VCaP (cell line): ENCODE results near the gene KCNK2.
A peak's percentile ranks its signal among the peaks of the same experiment; 100 is the strongest.

Source experiments
- H3K27ac ChIP-seq: fragments of 450-650 bp; 2 replicates; pipeline ENCODE4 v1.5.1; 2017
- TF ChIP-seq, protein P1 (sequence below): fragments of 450-650 bp; conservative IDR thresholded peaks from 2 replicates; pipeline ENCODE4 v1.5.1; 2017; ENCODE audit warnings: mild to moderate bottlenecking, moderate library complexity

Gene KCNK2

DNA sequence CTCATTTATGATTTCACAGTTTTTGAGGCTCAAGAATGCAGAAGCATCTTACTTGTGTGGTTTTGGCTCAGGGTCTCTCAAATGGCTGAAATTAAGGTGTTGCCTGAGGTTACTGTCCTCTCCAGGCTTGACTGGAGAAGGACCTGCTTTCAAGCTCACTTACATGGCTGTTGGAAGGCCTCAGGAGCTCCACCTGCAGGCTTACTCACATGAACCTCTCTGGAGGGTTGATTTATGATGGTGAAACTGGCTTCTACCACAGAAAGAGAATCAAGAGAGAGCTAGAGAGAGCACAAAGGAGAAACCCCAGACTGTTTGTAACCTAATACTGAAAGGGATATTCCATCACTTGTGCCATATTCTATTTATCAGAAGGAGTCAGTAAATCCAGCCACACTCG, 6.2 kb upstream of the KCNK2 start:
- no peak overlapping the region for H3K27ac ChIP-seq
- TF ChIP-seq, protein P1, sequence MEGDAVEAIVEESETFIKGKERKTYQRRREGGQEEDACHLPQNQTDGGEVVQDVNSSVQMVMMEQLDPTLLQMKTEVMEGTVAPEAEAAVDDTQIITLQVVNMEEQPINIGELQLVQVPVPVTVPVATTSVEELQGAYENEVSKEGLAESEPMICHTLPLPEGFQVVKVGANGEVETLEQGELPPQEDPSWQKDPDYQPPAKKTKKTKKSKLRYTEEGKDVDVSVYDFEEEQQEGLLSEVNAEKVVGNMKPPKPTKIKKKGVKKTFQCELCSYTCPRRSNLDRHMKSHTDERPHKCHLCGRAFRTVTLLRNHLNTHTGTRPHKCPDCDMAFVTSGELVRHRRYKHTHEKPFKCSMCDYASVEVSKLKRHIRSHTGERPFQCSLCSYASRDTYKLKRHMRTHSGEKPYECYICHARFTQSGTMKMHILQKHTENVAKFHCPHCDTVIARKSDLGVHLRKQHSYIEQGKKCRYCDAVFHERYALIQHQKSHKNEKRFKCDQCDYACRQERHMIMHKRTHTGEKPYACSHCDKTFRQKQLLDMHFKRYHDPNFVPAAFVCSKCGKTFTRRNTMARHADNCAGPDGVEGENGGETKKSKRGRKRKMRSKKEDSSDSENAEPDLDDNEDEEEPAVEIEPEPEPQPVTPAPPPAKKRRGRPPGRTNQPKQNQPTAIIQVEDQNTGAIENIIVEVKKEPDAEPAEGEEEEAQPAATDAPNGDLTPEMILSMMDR = peak; percentile 62

- no peak overlapping the region for H3K27ac ChIP-seq
- TF ChIP-seq, protein P1 = no peak
These were observed 3.1 kb upstream of the KCNK2 start for GRCh38 chr1:215079456-215079855.

- TF ChIP-seq, protein P1 = no peak
- no peak overlapping the region for H3K27ac ChIP-seq
These were observed 641 bp upstream of the KCNK2 start for GRCh38 chr1:215081661-215082531.

DNA sequence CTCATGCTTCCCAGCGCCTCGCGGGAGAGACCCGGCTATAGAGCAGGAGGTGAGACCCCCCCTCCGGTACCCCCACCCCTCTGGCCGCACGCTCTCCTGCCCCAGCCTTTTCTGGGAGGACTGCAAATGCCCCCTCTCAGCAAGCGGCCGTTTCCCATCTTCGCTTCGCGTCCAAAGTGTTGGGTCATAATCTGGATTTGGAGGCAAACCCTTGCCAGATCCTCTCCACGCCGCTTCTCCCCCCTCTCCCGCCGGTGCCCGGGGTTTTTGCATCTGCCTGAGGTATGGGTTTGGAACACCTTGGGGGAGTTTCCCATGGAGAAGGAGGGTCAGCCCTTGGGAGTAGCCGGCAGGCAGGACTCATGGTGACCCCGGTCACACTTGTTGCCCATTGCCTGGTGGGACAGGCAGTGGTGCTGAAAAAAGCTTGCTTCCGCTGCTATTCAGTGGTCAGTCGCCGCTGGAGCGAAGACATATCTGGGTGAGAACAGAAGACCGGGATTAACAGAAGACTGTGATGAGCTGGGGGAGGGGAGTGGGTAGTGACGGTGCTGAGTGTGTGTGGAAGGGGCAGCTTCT, 935 bp downstream of the KCNK2 start:
- TF ChIP-seq, protein P1 = no peak
- H3K27ac ChIP-seq = no peak overlapping the region

GRCh38 chr1:215084621-215085020, 2.1 kb downstream of the KCNK2 start:
- H3K27ac ChIP-seq = no peak overlapping the region
- TF ChIP-seq, protein P1 = no peak

GRCh38 chr1:215087603-215088002, 5.1 kb downstream of the KCNK2 start:
- no peak overlapping the region for H3K27ac ChIP-seq
- TF ChIP-seq, protein P1 = no peak

DNA sequence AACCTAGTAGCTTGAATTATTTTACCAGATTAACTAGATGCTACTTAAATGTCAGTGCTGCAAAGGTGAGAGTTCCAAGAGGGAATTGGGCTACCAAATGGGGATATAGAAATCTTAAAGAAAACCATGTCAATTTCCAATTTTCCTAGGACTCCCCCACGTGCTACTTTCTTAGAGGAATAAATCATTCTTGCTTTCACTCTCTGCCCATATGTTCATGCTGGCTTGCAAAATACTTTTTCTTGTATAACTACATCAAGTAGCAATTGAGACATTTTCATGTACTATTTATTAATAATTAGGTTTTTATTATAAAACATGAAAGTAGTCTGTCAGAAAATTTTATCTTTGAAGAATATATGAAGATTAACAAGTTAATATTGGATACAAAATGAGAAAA, 11.8 kb downstream of the KCNK2 start:
- no peak overlapping the region for H3K27ac ChIP-seq
- TF ChIP-seq, protein P1 = no peak
